ENCODE results near the gene ARSK.

DNA sequence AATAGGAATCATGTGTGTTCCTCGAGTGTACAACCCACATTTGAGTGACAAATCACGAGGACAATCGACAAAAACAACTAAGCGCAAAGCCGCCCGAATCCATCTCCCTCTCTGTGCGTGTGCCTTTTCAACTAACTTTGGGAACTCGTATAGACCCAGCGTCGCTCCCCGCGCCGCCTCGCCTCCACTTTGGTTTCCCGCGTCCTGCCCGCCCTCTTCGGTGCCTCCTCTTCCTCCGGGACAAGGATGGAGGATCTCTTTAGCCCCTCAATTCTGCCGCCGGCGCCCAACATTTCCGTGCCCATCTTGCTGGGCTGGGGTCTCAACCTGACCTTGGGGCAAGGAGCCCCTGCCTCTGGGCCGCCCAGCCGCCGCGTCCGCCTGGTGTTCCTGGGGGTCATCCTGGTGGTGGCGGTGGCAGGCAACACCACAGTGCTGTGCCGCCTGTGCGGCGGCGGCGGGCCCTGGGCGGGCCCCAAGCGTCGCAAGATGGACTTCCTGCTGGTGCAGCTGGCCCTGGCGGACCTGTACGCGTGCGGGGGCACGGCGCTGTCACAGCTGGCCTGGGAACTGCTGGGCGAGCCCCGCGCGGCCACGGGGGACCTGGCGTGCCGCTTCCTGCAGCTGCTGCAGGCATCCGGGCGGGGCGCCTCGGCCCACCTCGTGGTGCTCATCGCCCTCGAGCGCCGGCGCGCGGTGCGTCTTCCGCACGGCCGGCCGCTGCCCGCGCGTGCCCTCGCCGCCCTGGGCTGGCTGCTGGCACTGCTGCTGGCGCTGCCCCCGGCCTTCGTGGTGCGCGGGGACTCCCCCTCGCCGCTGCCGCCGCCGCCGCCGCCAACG is 65.3 kb downstream of the ARSK start, which contains the start of gene GPR150:
- TF ChIP-seq, protein P1, sequence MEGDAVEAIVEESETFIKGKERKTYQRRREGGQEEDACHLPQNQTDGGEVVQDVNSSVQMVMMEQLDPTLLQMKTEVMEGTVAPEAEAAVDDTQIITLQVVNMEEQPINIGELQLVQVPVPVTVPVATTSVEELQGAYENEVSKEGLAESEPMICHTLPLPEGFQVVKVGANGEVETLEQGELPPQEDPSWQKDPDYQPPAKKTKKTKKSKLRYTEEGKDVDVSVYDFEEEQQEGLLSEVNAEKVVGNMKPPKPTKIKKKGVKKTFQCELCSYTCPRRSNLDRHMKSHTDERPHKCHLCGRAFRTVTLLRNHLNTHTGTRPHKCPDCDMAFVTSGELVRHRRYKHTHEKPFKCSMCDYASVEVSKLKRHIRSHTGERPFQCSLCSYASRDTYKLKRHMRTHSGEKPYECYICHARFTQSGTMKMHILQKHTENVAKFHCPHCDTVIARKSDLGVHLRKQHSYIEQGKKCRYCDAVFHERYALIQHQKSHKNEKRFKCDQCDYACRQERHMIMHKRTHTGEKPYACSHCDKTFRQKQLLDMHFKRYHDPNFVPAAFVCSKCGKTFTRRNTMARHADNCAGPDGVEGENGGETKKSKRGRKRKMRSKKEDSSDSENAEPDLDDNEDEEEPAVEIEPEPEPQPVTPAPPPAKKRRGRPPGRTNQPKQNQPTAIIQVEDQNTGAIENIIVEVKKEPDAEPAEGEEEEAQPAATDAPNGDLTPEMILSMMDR (conservative IDR thresholded peaks at IDR 0.05; ENCODE audit: low read depth in 2 of 2), result no peak
- no peak for TF ChIP-seq JUNB (IDR thresholded peaks at IDR 0.05; ENCODE audit: unreplicated experiment)
- no peak for TF ChIP-seq POLR2AphosphoS5 (IDR thresholded peaks at IDR 0.05; ENCODE audit: low read depth)
- TF ChIP-seq NANOG (IDR thresholded peaks at IDR 0.05; ENCODE audit: borderline replicate concordance), result no peak
- TF ChIP-seq EZH2 (IDR thresholded peaks at IDR 0.05; ENCODE audit: low read depth, unreplicated experiment), result no peak
- TF ChIP-seq, protein P2, sequence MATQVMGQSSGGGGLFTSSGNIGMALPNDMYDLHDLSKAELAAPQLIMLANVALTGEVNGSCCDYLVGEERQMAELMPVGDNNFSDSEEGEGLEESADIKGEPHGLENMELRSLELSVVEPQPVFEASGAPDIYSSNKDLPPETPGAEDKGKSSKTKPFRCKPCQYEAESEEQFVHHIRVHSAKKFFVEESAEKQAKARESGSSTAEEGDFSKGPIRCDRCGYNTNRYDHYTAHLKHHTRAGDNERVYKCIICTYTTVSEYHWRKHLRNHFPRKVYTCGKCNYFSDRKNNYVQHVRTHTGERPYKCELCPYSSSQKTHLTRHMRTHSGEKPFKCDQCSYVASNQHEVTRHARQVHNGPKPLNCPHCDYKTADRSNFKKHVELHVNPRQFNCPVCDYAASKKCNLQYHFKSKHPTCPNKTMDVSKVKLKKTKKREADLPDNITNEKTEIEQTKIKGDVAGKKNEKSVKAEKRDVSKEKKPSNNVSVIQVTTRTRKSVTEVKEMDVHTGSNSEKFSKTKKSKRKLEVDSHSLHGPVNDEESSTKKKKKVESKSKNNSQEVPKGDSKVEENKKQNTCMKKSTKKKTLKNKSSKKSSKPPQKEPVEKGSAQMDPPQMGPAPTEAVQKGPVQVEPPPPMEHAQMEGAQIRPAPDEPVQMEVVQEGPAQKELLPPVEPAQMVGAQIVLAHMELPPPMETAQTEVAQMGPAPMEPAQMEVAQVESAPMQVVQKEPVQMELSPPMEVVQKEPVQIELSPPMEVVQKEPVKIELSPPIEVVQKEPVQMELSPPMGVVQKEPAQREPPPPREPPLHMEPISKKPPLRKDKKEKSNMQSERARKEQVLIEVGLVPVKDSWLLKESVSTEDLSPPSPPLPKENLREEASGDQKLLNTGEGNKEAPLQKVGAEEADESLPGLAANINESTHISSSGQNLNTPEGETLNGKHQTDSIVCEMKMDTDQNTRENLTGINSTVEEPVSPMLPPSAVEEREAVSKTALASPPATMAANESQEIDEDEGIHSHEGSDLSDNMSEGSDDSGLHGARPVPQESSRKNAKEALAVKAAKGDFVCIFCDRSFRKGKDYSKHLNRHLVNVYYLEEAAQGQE (IDR thresholded peaks at IDR 0.05; ENCODE audit: unreplicated experiment), result no peak
- TF ChIP-seq STAT1 (IDR thresholded peaks at IDR 0.05; ENCODE audit: unreplicated experiment), result no peak
- no peak for TF ChIP-seq CREB1 (CRISPR knock-in tag; IDR thresholded peaks at IDR 0.05; ENCODE audit: low read depth)

Measured in GM23338 (cell line).